HG03442 (cell line): ENCODE data around the gene TDP2.
"Not testable (repeated sequence)": the region's sequence is repeated elsewhere in the genome, so short reads cannot be mapped to it uniquely, and the experiment has no call there.

Experiments used
- ATAC-seq: cut with Tn5 transposase; IDR thresholded peaks from one replicate; pipeline ENCODE4 v1.9.1; 2021; ENCODE audit warnings: mild to moderate bottlenecking, moderate library complexity; ENCODE audit not compliant: unreplicated experiment

Gene TDP2

GRCh38 chr6:24655215-24655614 lies 11.5 kb downstream of the TDP2 start:
- no peak for ATAC-seq

DNA sequence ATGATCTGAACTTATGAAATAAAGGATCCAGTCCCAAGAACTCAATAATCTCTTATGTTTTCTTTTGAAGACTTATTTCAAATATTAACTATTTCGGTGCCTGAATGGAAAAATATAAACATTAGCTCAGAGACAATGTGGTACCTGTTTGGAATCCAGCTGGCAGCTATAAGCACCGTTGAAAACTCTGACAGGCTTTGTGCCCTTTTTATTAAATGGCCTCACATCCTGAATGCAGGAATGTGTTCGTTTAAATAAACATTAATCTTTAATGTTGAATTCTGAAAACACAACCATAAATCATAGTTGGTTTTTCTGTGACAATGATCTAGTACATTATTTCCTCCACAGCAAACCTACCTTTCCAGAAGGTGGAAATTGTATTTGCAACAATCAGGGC lies 16.3 kb downstream of the TDP2 start:
- ATAC-seq = no peak

GRCh38 chr6:24649691-24650090 lies 17.0 kb downstream of the TDP2 start:
- ATAC-seq = no peak

DNA sequence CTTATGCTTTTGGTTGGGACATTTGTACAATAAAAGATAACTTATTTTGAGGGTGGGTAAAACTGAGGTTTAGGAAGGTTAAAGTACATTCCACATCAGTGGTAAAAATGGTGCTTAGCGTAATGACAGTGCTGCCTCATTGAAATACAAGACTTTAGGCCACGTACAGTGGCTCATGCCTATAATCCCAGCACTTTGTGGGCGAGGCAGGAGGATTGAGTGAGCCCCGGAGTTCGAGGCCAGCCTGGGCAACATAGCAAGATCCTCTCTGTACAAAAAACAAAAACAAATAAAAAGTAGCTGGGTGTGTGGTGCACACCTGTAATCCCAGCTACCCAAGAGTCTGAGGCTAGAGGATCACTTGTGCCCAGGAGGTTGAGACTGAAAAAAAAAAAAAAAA lies 18.4 kb downstream of the TDP2 start:
- no peak for ATAC-seq

GRCh38 chr6:24646771-24647170 lies 19.9 kb downstream of the TDP2 start:
- ATAC-seq = no peak

- ATAC-seq = no peak
These were observed 22.3 kb downstream of the TDP2 start for GRCh38 chr6:24644377-24644776.

GRCh38 chr6:24643920-24644319 lies 22.8 kb downstream of the TDP2 start:
- ATAC-seq = no peak

DNA sequence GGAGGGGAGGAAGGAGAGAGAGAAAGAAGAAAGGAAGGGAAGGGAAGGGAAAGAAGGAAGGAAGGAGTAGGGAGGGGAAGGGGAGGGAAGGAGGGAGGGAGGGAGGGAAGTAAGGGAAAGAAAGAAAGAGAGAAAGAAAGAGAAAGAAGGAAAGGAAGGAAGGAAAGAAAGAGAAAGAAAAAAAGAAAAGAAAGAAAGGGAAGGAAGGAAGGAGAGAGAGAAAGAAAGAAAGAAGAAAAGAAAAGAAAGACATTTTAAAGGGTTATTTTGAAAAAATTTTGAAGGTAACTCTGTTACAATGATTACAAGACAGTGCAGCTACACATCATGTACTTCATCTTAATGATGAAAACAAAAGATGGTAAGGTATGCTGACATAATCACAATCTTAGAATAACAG lies 24.6 kb downstream of the TDP2 start:
- no peak for ATAC-seq

- ATAC-seq = not testable (repeated sequence)
These were observed 26.1 kb downstream of the TDP2 start for GRCh38 chr6:24640631-24641030.

- no peak for ATAC-seq
These were observed 26.5 kb downstream of the TDP2 start for GRCh38 chr6:24640166-24640565.

DNA sequence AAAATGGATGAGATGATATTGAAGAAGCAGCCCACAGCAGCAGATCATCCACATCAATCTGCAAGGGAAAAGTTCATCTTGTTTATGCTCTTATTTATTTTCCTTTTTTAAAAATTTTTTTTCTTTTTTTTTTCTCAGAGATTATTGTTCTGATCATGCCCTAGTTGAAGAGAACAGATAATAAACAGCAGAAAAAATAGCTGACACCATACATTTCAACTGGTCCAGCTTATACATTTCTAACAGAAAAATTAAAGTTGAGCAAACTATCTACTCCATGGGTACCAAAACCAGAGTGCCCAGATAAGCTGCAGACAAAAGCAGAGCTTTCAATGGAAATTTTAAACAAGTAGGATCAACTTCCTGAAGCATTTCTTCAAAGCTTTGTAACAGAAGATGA lies 30.0 kb downstream of the TDP2 start:
- ATAC-seq = no peak

GRCh38 chr6:24632573-24632972 lies 34.1 kb downstream of the TDP2 start:
- no peak for ATAC-seq

DNA sequence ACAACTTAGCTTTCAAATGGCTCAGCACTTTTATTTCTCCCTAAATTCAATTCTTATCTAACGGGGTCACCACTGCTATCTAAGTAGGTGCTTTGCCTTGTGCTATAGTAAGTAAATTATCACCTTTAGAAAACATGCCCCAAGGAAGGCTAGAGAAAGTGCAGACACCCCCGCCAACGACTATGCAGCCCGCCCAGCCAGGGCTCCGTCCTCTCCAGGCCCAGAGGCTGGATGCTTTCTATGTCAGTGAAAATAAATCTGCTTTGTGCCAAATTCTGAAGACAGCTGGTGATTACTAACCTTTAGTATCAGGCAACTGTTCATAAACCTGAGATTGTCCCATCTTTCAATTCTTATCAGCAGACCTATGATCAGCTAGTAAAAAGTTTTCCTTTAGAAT lies 35.0 kb downstream of the TDP2 start:
- no peak for ATAC-seq

GRCh38 chr6:24630856-24631505 lies 35.7 kb downstream of the TDP2 start:
- no peak for ATAC-seq

DNA sequence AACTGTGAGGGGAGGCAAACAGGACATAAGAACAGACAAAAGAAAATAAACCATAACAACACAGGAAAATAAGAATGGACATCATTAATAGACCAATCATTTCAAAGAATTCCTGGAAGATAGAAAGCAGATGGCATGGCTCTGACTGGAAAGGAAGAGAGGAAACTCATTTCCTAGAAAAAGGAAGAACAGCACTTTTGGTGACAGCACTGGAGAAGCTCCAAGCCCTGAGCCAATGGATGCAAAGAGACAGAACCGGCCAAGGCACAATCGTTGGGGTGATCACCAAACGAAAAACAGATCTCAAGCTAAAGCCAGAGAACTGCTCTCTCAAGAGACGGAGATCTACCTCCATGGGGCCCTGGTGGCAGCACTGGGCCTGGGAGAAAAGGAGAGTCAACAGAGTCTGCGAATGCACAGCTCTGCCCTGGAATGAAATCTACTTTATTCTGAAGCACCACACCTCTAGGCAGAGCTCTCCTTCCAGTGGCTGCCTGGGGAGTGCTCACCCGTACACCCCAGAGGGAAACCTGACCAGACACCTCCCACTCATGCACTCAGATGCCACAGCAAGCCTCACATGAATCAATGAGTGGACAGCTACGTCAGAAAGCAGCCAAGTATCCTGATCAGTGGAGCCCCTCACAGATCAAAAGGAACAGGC lies 44.9 kb downstream of the TDP2 start:
- ATAC-seq = no peak

DNA sequence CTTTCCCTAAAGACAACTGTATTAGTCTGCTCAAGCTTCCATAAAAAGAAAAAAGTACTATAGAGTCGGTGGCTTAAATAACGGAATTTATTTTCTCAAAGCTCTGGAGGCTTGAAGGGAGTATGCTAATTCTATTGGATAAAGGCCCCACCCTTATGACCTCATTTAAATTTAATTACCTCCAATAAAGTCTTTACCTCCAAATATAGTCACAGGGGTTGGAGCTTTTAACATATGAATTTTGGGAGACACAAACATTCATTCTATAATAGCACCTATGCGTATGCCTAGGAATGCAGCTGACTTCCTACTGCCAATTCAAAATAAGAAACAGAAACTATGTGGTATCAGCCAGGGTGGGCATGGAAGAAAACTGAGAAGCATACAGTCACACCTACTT lies 46.1 kb downstream of the TDP2 start:
- no peak for ATAC-seq

- ATAC-seq = no peak
These were observed 47.0 kb downstream of the TDP2 start for GRCh38 chr6:24619661-24620060.

- ATAC-seq = no peak
These were observed 52.1 kb downstream of the TDP2 start for GRCh38 chr6:24614648-24615047.

DNA sequence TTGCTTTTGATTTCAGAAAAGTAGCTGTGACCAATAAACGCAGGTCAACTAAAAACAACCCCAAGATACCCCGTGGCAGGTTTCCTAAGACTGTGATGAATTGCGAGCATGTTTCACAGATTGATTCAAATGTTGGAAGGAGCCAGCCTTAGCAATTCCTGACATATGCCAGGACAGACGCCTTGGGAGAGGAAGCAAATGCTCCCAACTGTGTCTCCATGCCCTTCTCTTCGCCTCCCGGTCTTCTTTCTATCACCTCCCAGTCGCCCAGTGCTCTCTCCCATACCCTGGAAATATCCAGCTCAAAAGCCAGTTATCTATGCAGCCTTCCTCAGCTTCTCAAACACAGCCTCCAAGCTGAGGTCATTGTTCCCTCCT lies 52.7 kb downstream of the TDP2 start:
- no peak for ATAC-seq

- no peak for ATAC-seq
These were observed 53.2 kb downstream of the TDP2 start for GRCh38 chr6:24613361-24614042.

DNA sequence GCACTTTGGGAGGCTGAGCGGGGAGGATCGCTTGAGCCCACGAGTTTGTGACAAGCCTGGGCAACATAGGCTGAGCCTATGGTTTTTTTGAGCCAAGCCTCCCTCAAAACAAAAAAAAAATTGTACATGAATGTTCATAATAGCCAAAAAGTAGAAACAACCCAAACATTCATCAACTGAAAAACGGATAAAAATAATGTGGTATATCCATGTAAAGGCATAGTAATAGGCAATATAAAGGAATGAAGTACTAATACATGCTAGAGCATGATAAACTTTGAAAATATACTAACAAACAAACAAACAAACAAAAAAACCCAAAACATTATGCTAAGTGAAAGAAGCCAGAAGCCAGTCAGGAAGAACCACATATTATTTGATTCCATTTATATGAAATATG lies 56.0 kb downstream of the TDP2 start:
- ATAC-seq = no peak

GRCh38 chr6:24607310-24608105 lies 59.2 kb downstream of the TDP2 start:
- no peak for ATAC-seq
